Neural cell (in vitro differentiated cells): ENCODE measurements around the gene C1orf210.

Experiments
- EP300 ChIP-seq: fragments of 450-650 bp; conservative IDR thresholded peaks from 2 replicates; pipeline ENCODE4 v1.6.1; 2014; ENCODE audit warnings: antibody characterized with exemption, mild to moderate bottlenecking, moderate library complexity; ENCODE audit not compliant: poor library complexity, severe bottlenecking
- MXI1 ChIP-seq: fragments of 450-650 bp; conservative IDR thresholded peaks from 2 replicates; pipeline ENCODE4 v1.6.1; 2014; ENCODE audit warnings: antibody characterized with exemption, mild to moderate bottlenecking; ENCODE audit not compliant: poor library complexity, severe bottlenecking
- POLR2AphosphoS5 ChIP-seq: IDR thresholded peaks from 2 replicates; pipeline ENCODE4 v1.6.1; 2012
- RAD21 ChIP-seq: fragments of 450-650 bp; conservative IDR thresholded peaks from 2 replicates; pipeline ENCODE4 v1.6.1; 2014; ENCODE audit warnings: antibody characterized with exemption, mild to moderate bottlenecking, moderate library complexity
- REST ChIP-seq: IDR thresholded peaks from 2 replicates; pipeline ENCODE4 v1.6.1; 2012; ENCODE audit warnings: borderline replicate concordance
- TAF1 ChIP-seq: IDR thresholded peaks from 2 replicates; pipeline ENCODE4 v1.6.1; 2012; ENCODE audit warnings: low read depth
- TF ChIP-seq, protein P1 (sequence below): fragments of 450-650 bp; IDR thresholded peaks from 2 replicates; pipeline ENCODE4 v1.5.1; 2014; ENCODE audit warnings: antibody characterized with exemption, mild to moderate bottlenecking, moderate library complexity; ENCODE audit not compliant: poor library complexity, severe bottlenecking

DNA sequence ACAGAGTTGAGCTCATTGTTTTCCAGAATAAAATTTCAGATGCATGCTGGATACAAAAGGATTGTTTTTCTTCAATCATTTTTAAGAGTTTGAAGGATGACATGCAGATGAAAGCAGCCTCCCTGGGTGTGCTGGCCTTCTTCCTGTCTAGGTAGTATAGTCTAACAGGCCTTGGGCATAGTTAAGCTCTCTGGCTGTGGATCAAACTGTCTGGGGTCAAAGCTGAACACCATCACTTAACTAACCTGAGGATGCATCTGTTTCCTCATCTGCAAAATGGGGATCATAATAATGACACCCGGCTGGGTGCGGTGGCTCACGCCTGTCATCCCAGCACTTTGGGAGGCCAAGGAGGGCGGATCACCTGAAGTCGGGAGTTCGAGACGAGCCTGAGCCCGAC is 9.4 kb upstream of the C1orf210 start:
- TF ChIP-seq, protein P1, sequence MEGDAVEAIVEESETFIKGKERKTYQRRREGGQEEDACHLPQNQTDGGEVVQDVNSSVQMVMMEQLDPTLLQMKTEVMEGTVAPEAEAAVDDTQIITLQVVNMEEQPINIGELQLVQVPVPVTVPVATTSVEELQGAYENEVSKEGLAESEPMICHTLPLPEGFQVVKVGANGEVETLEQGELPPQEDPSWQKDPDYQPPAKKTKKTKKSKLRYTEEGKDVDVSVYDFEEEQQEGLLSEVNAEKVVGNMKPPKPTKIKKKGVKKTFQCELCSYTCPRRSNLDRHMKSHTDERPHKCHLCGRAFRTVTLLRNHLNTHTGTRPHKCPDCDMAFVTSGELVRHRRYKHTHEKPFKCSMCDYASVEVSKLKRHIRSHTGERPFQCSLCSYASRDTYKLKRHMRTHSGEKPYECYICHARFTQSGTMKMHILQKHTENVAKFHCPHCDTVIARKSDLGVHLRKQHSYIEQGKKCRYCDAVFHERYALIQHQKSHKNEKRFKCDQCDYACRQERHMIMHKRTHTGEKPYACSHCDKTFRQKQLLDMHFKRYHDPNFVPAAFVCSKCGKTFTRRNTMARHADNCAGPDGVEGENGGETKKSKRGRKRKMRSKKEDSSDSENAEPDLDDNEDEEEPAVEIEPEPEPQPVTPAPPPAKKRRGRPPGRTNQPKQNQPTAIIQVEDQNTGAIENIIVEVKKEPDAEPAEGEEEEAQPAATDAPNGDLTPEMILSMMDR: no peak
- no peak for TF ChIP-seq RAD21
- TF ChIP-seq EP300: no peak
- TF ChIP-seq POLR2AphosphoS5: no peak
- TF ChIP-seq REST: no peak
- TF ChIP-seq MXI1: no peak
- TF ChIP-seq TAF1: no peak
